Astrocyte of the spinal cord (primary cell): Measurements from ENCODE around the gene PRDM16.
A peak's percentile ranks its signal among the peaks of the same experiment; 100 is the strongest.

Source experiments
- DNase-seq: peaks from one replicate; pipeline ENCODE4 v3.0.0; 2011; ENCODE audit warnings: low read depth, low spot score
- H3K4me3 ChIP-seq: 2 replicates; pipeline ENCODE4 v1.5.1; 2011; ENCODE audit warnings: low read depth, mild to moderate bottlenecking, low read length, moderate library complexity
- in situ Hi-C: cut with HindIII; loops from 2 replicates; pipeline ENCODE4 v1.10.0; 2017; ENCODE audit warnings: low sequenced_read_pairs
- TF ChIP-seq, protein P1 (sequence below): IDR thresholded peaks from 2 replicates; pipeline ENCODE4 v1.5.1; 2012; ENCODE audit warnings: low read depth, mild to moderate bottlenecking, low read length, inconsistent platforms

Gene PRDM16

DNA sequence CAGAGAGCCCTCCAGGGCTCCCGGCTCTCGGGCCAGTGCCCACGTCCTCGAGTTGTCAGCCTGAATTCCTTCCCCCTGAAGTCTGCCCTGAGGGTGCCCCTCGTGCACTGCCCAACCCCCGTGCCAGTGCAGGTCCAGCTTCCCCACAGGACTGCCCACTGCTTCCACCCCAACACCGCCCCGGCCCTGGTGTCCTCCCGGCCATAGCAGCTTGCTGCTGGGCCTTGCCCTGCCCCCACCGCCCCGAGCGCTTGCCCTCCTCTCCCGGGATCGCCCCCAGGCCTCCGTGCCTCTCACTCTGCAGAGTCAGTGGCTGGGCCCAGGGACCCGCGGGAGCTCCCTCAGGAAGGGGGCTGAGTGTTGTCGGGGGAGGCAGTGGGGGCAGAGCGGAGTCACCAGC, 361.4 kb downstream of the PRDM16 start:
- in situ Hi-C loops = no loop called here
- H3K4me3 ChIP-seq = no peak overlapping the region
- no peak for DNase-seq
- TF ChIP-seq, protein P1, sequence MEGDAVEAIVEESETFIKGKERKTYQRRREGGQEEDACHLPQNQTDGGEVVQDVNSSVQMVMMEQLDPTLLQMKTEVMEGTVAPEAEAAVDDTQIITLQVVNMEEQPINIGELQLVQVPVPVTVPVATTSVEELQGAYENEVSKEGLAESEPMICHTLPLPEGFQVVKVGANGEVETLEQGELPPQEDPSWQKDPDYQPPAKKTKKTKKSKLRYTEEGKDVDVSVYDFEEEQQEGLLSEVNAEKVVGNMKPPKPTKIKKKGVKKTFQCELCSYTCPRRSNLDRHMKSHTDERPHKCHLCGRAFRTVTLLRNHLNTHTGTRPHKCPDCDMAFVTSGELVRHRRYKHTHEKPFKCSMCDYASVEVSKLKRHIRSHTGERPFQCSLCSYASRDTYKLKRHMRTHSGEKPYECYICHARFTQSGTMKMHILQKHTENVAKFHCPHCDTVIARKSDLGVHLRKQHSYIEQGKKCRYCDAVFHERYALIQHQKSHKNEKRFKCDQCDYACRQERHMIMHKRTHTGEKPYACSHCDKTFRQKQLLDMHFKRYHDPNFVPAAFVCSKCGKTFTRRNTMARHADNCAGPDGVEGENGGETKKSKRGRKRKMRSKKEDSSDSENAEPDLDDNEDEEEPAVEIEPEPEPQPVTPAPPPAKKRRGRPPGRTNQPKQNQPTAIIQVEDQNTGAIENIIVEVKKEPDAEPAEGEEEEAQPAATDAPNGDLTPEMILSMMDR = no peak

DNA sequence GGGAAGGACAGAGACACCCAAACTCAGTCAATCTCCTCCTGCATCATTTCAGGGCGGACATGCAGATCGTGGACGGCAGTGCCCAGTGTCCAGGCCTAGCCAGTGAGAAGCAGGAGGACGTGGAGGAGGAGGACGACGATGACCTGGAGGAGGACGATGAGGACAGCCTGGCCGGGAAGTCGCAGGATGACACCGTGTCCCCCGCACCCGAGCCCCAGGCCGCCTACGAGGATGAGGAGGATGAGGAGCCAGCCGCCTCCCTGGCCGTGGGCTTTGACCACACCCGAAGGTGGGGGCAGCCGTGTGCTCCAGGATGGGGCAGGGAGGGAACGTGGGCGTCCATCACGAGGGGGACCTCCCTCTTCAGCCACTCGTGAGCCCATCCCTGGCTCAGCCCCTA, 361.8 kb downstream of the PRDM16 start:
- TF ChIP-seq, protein P1 = no peak
- in situ Hi-C loops = no loop called here
- H3K4me3 ChIP-seq = no peak overlapping the region
- DNase-seq = no peak

DNA sequence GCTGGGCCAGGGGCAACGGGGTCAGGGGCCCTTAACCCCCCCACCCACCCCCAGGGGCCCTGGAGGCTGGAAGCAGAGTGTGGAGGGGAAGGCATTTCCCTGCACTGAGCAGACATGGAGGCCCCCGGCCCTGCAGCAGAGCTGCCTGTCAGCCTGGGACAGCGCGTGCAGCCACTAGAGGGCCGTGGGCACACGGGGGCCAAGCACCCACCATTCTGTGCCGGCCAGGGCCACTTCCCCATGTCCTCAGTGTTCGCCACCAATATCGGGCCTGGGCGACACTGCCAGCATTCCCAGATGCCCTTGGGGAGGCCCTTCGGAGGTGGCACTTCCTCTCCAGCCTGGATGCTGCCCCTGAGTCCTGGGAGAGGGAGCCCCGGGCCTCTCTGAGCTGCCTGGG, 362.3 kb downstream of the PRDM16 start:
- H3K4me3 ChIP-seq = no peak overlapping the region
- TF ChIP-seq, protein P1 = peak; percentile 40
- DNase-seq = no peak
- in situ Hi-C loops = no loop called here

DNA sequence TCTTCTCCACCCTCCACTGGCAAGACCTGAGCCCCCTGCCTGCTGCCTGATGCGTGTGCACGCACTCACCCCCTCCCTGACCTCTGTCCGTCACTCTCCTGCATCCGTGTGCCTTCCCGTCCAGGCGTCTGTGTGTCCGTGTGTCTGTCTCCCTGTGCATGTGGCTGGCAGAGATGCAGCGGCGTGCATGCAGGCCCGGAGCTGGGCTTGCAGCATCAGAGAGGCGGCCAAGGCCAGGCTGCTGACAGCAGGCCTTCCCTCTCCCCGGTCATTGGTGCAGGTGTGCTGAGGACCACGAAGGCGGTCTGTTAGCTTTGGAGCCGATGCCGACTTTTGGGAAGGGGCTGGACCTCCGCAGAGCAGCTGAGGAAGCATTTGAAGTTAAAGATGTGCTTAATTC, 362.7 kb downstream of the PRDM16 start:
- H3K4me3 ChIP-seq = no peak overlapping the region
- TF ChIP-seq, protein P1 = no peak
- in situ Hi-C loops = no loop called here
- no peak for DNase-seq

DNA sequence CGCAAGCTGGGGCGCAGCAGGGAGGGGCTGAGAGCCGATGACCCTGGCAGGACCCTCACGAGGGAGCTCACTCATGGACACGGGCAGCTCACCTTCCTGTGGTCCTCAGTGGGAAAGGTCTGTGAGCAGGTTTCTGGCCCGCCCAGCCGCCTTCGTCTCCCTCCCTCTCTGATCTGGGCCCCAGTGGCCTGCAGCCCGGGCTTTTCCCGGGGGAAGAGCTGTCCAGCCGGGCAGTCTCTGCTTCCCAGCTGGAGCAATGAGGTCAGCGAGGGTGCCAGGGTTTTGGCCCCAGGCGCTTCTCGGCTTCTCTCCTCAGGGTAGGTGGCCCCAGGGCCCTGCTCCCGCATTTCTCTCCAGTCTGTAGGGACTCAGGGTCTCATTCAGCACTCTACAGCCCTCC, 363.3 kb downstream of the PRDM16 start:
- in situ Hi-C loops = no loop called here

DNA sequence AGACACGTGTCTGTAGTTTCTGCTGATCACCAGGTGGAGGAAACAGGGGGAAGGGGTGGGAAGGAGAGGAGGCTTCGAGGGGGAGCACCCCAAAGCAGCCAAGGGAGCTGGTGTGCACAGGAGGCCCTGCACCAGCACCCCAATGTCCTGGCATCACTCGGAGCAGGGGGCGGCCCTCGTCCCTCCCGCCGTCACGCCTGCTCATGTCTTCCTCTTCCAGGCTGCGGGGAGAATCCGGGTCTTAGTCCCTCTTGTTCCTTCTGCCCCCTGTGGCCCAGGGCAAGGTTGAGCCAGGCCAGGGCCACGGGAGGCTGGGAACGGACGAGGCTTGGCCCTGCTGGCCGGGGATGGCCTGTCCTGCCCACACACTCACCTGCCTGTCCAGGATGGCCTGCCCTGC, 364.1 kb downstream of the PRDM16 start:
- DNase-seq = no peak
- H3K4me3 ChIP-seq = no peak overlapping the region
- TF ChIP-seq, protein P1 = no peak
- in situ Hi-C loops = no loop called here

More for the DNA sequence above, 363.3 kb downstream of the PRDM16 start:
- TF ChIP-seq, protein P1 = no peak
- no peak overlapping the region for H3K4me3 ChIP-seq
- DNase-seq = no peak

DNA sequence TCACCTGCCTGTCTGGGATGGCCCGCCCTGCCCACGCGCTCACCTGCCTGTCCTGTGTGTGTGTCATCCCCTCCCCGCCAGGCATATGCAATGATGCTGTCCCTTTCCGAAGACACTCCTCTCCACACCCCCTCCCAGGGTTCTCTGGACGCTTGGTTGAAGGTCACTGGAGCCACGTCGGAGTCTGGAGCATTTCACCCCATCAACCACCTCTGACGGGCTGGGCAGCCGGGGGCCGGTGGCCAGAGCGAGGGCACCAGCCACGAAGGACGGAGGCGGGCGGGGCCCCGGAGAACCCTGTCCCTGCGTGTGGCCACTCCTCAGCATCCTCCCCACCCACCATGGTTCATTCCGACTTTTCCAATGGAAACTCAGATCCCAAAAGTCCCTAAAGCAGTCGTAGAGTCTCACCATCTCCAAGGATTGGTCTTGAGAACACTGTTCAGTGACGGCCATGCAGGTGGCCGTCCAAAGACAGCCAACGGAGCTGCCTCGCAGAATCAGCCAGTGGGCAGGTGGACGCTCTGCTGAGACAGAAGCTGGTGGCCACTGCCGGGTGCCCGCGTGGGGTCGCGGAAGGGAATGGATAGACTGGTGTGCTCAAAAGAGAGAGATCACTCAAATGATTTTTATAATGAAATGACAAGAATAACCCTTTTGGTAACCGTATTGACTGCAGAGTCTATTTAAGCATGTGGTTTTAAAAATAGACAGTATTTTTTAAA, 364.8 kb downstream of the PRDM16 start:
- TF ChIP-seq, protein P1 = no peak
- DNase-seq = no peak
- H3K4me3 ChIP-seq = no peak overlapping the region
- in situ Hi-C loops = no loop called here
